ENCODE data around the gene TUBGCP6. TPM values are rescaled to one million over a fixed set of nuclear protein-coding genes. Genes with fewer than 3 reads are reported as not detected.

TUBGCP6 gene
- total RNA-seq, 1 experiment from 2014 or later = 38.6 TPM

DNA sequence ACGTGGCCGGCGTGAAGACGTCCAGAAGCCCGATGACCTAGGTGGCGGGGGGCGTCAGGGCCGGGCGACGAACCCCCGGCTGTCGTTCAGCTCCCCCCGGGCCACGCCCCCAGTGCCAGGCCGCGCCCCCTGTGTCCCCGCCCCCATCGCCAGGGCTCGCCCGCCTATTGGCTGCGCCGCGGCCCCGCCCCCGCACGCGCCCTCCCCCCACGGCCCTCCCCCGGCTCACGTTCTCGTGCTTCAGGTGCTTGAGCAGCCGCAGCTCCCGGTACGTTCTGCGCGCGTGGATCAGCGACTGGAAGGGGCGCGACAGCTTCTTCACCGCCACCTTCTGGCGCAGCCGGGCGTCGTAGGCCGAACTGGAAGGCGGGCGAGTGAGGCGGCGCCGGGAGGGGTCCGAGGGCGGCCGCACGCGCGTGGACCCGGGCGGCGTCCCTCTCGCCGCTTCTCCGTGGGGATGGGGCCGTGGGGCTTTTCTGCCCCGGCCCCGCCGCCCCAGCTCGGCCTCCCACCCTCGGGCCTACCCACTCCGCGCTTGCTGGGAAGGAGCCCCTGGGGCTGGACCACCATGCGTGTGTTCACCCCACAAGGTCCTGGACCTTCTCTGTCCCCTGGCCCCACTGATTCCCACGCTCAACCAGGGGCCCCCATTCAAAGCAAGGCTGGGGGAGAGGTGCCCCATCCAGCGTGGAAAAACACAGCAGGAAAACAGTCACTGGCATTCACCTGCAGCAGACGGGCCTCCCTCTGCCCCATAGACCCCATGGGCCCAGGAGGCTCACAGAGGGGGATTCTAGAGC lies 23.0 kb upstream of the TUBGCP6 start (continued):
- TF ChIP-seq, protein P1, sequence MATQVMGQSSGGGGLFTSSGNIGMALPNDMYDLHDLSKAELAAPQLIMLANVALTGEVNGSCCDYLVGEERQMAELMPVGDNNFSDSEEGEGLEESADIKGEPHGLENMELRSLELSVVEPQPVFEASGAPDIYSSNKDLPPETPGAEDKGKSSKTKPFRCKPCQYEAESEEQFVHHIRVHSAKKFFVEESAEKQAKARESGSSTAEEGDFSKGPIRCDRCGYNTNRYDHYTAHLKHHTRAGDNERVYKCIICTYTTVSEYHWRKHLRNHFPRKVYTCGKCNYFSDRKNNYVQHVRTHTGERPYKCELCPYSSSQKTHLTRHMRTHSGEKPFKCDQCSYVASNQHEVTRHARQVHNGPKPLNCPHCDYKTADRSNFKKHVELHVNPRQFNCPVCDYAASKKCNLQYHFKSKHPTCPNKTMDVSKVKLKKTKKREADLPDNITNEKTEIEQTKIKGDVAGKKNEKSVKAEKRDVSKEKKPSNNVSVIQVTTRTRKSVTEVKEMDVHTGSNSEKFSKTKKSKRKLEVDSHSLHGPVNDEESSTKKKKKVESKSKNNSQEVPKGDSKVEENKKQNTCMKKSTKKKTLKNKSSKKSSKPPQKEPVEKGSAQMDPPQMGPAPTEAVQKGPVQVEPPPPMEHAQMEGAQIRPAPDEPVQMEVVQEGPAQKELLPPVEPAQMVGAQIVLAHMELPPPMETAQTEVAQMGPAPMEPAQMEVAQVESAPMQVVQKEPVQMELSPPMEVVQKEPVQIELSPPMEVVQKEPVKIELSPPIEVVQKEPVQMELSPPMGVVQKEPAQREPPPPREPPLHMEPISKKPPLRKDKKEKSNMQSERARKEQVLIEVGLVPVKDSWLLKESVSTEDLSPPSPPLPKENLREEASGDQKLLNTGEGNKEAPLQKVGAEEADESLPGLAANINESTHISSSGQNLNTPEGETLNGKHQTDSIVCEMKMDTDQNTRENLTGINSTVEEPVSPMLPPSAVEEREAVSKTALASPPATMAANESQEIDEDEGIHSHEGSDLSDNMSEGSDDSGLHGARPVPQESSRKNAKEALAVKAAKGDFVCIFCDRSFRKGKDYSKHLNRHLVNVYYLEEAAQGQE (IDR thresholded peaks at IDR 0.05; ENCODE audit: low read depth) = no peak
- TF ChIP-seq RAD21 (IDR thresholded peaks at IDR 0.05; ENCODE audit: low read depth) = no peak
- no peak for TF ChIP-seq ELF1 (IDR thresholded peaks at IDR 0.05; ENCODE audit: borderline replicate concordance, low read depth)
- TF ChIP-seq JUND (IDR thresholded peaks at IDR 0.05) = no peak
- TF ChIP-seq ZNF274 (IDR thresholded peaks at IDR 0.05; ENCODE audit: low read depth, low read length) = no peak
- TF ChIP-seq CEBPB (IDR thresholded peaks at IDR 0.05; ENCODE audit: low read depth) = no peak
- TF ChIP-seq SP1 (IDR thresholded peaks at IDR 0.05; ENCODE audit: low read depth) = no peak

DNA sequence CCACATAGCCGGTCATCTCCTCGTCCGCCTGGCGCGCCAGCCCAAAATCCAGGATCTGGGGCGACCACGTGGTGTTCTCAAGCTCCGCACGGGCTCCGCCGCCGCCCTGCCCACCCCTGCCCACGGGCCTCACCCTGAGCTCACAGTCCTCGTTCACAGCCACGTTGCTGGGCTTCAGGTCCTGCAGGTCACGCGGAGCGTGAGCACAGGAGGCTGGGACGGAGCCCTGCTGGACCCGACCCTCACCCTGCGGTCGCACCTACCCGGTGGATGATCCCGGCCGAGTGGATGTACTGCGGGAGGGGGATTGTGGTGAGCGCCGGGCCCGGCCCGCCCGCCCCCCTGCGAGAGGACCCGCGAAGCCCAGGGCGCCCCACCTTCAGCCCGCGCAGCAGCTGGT lies 22.2 kb upstream of the TUBGCP6 start:
- H3K4me1 ChIP-seq (ENCODE audit: control insufficient read depth in 1 of 2, insufficient read depth in 2 of 2, low read length in 2 of 2) = peaks cover 40 to 50% of the 10 kb centered on the region in 2 experiments

More for the DNA sequence above, 22.2 kb upstream of the TUBGCP6 start:
- Histone ChIP-seq H3K36me3 (ENCODE audit: control insufficient read depth in 1 of 2, insufficient read depth in 2 of 2, low read length in 2 of 2) (no peaks in the 10 kb centered on the region), H3K27ac (ENCODE audit: low read depth, low read length) (no peak overlapping the region), H3K9ac (ENCODE audit: low read length) (no peak overlapping the region), H2AFZ (ENCODE audit: low read depth, low read length, poor library complexity, severe bottlenecking) (no peak overlapping the region), H3K79me2 (ENCODE audit: insufficient read depth, low read length) (no peaks in the 10 kb centered on the region), H3K9me2 (ENCODE audit: insufficient read depth) (no peaks in the 10 kb centered on the region), H3K9me3 (ENCODE audit: control insufficient read depth in 1 of 2, insufficient read depth in 1 of 2, low read depth in 1 of 2, low read length in 2 of 2) (no peaks in the 10 kb centered on the region), H3K4me2 (ENCODE audit: low read length) (no peak overlapping the region), H3K27me3 (ENCODE audit: insufficient read depth, low read length) (no peaks in the 10 kb centered on the region), H4K20me1 (ENCODE audit: insufficient read depth) (no peaks in the 10 kb centered on the region), H3K4me3 (replicated peaks in 1 of 2; ENCODE audit: low read depth in 1 of 2, low read length in 2 of 2) (no peak overlapping the region)
- ChIA-PET CTCF (no interaction called here), POLR2A (no interaction called here), RAD21 (ENCODE audit: low non-redundant PET in 1 of 2, low total read pairs in 2 of 2, uncharacterized antibody in 2 of 2, unreplicated experiment in 2 of 2) (no interaction called here)
- TF ChIP-seq EZH2 (IDR thresholded peaks at IDR 0.05) (no peak), POLR2A (IDR thresholded peaks at IDR 0.05; ENCODE audit: borderline replicate concordance, extremely low read depth, insufficient read depth, insufficient read length) (no peak), YY1 (IDR thresholded peaks at IDR 0.05; ENCODE audit: extremely low read depth, insufficient replicate concordance, low read depth, low read length) (no peak), POLR2AphosphoS5 (IDR thresholded peaks at IDR 0.05; ENCODE audit: low read depth, low read length) (no peak), SIN3A (IDR thresholded peaks at IDR 0.05; ENCODE audit: low read depth) (no peak)
- intact Hi-C loops (cut with micrococcal nuclease) = no loop called here
- ATAC-seq = no peak
- no TSS peak for BruUV-seq (replicated peaks)
- no peak for DNase-seq (ENCODE audit: low read depth, low spot score)

Measured in HCT116 (cell line).